Germinal center (tissue), 1 donor: ENCODE results near the gene SASS6.
"Not testable (repeated sequence)": the region's sequence is repeated elsewhere in the genome, so short reads cannot be mapped to it uniquely, and the experiment has no call there.

Source experiments
- DNase-seq: peaks from one replicate; pipeline ENCODE4 v3.0.0; 2012; ENCODE audit warnings: mixed read lengths, low spot score

SASS6 gene

DNA sequence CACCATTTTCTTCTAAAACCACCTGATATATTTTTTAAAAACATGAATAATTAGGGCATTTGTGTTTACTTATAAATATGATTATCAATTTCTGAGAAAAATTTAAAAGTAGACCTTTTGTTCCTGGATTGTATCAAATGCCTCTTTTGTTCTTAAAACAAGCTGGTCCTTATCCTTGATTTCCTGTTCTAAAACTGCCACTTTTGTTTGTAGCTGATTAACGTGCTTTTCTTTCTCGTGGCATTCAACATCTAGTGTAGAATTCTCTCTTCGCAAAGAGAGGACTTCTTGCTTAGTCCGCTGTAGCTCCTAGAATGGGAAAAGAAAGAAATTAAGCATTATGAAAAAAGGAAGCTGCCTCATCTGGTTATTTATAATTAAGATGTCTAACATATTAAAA is 25.0 kb downstream of the SASS6 start:
- no peak for DNase-seq

DNA sequence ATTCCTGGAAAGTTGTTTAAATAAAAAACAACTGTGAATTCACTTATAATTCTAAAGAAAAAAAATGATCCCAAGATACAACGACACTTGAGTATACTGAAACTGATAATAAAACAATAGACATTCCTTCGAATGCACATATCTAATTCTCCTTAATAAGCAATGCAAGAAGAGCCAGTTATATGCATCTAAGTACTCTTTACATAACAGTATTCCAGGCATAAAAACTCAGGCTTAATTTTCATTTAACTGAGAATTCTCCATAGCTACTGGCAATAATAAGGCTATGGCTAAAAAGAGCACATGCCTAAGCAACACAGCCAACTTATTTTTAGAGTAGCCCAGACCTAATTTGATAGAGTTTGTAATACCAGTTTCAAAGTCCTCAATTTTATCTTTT is 31.2 kb downstream of the SASS6 start:
- DNase-seq, result no peak

DNA sequence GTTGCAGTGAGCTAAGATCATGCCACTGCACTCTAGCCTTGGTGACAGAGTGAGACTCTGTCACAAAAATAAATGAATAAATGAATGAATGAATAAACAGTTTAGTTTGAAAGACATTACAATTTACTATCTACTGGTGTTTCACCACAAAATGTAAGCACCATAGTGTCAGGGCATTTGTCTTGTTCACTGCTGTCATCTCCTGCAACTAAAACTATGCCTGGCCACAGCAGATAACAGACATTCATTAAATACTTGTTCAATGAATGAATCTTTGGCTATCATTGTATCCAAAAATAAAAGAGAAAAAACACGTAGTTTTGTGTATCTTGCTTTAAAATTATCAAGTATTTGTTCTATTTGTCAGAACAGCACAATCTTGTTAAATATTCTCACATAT is 32.5 kb downstream of the SASS6 start:
- DNase-seq, result no peak

DNA sequence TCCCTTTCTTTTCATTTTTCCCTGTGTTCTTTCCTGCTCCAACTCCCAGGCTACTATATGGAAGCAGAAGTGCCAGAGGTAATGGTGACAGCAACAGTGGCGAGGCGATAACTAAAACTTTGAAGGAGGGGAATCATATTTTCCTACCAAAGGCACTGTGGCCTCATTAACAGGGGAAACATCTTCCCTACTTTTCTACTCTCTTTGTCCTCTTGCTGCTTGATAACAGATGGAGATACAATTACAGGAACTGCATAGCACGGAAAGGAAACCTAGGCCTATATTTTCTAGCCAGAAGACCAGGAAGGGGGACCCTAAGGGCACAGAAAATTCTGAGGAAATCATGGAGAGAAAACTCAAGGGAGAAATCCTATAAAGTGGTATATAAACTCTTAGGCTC is 42.3 kb downstream of the SASS6 start:
- DNase-seq, result no peak

DNA sequence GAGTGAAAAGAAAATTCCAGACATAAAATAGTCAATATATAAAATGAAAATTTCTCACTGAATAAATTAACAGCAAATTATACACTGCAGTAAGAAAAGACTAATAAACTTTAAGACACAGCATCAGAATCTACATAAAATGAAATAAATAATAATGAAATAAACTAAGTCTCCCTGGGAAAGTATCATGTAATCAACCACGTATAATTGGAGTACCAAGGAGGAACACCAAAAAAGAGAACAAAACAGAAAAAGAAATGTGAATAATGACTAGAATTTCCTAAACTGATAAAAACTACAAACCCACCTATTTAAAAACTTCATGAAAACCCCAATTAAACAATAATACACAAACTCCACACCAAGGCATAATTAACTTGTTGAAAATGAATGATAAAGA is 43.6 kb downstream of the SASS6 start:
- DNase-seq, result no peak

- DNase-seq, result no peak
Measured at GRCh38 chr1:100087396-100087795, 45.3 kb downstream of the SASS6 start.

DNA sequence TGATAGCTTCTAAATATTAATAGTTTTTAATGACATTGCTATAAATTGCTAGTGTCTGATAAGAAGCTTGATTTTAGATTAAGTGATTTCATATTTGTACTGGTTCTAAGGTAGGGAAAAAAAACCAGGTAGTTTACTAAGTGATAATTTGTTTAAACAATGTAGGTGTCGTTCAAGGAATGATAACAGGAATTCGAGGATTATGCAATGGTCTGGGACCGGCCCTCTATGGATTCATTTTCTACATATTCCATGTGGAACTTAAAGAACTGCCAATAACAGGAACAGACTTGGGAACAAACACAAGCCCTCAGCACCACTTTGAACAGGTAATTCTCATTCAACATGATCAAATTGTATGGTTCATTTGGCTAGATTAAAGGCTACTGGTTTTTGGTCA is 52.4 kb downstream of the SASS6 start:
- DNase-seq, result no peak

- no peak for DNase-seq
Measured at GRCh38 chr1:100077531-100077930, 55.2 kb downstream of the SASS6 start.

- DNase-seq, result no peak
Measured at GRCh38 chr1:100076744-100077143, 56.0 kb downstream of the SASS6 start.

- no peak for DNase-seq
Measured at GRCh38 chr1:100076319-100076718, 56.4 kb downstream of the SASS6 start.

DNA sequence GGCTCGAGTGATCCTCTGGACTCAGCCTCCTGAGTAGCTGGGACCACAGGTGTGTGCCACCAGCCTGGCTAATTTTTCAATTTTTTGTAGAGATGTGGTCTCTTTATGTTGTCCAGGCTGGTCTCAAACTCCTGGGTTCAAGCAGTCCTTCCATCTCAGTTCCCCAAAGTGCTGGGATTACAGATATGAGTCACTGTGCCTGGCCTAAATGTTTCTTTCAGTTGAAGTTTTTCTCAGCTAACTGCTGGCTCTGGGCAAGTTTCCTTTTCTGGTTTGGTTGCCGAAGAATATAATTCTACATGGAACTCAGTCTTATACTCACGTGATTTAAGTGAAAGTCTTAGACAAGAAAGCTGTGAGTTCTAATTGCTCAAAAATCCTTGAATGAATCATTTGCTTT is 57.0 kb downstream of the SASS6 start:
- DNase-seq, result no peak

DNA sequence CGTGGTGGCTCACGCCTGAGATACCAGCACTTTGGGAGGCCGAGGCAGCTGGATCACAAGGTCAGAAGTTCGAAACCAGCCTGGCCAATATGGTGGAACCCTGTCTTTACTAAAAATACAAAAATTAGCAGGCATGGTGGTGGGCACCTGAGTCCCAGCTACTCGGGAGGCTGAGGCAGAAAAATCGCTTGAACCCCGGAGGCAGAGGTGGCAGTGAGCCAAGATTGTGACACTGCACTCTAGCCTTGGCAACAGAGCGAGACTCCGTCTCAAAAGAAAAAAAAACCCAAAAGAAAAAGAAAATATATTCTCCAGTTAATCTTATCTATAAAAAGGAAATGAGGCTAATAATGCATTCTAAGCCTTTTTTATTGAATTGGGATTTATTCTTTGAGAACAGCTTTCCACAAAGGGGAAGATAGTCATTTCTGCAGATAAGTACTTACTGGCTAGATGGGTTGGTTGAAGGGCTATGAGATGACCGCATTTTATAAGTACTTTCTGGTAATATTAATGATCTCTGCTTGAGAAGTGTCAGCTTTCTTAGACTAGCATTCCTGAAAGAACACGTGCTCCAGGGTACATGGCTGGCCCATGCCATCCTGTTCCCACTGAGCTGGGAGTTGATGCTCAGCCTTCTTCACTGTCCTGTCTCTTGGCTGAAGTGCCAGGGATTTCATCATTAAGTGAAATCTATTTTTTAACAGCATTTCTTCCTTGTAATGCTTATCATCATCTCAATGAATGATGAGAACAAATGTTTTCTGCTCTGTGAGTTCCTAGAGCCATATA is 57.9 kb downstream of the SASS6 start:
- DNase-seq, result no peak

GRCh38 chr1:100073531-100073930 is 59.2 kb downstream of the SASS6 start:
- no peak for DNase-seq

DNA sequence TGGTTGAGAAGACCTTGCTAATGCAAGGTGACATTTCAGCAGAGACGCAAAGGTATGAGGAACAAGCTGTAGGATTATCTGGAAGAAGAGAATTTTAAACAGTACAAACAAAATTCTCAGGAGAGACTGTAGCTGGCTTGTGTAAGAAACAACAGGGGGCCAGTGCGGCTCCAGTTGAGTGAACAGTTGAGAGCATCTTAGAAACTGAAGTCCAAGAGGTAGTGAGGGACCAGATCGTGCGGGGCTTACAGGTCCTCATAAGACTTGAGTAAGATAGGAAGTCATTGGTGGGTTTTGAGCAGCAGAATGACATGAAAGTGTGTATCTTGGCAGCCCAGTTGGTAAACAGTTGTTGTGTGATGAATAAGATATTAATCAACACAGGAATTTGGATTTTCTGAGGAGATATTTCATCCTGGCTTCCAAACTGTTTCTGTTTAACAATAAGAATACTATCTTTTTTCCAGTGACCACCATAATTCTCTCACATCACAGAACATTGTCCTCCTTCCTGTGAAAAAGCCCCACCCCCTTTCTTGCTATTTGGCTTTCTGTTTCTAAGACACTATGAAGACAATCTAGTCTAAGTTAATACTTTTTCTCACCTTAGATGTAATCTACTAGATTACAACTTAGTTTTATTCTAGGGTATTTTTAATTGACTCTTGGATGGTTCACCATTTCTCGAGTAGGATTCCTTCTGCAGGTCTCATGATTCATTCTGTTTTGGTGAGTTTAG is 62.4 kb downstream of the SASS6 start:
- DNase-seq, result no peak

DNA sequence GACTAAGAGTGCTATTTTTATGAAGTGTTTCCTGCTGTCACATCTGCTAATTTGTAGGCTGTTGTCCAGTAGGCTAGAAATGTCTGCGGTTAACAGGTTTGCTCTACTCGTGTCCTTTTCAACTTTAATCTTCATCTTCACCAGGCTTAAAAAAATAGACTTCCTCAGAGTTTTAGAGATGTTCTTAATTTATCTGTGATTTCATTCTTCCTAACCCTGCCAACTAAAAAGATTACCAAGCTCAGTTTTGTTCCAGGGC is 66.8 kb downstream of the SASS6 start:
- DNase-seq, result no peak

GRCh38 chr1:100065183-100065968 is 67.4 kb downstream of the SASS6 start:
- DNase-seq, result no peak

DNA sequence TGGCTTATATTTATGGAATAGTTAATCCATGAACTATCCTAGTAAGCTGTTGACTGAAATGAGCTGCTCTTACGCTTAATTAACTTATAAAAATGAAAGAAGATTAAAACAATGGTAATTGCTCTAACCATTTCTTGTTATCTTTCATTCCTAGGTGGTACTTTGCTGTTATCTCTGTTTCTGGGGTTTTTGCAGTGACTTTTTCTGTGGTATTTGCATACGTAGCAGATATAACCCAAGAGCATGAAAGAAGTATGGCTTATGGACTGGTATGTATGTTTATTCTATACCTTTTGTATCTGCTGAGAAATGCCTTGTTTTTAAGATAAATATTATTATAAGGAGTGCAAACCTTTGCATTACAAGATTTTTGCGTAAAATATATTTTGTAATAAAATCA is 71.0 kb downstream of the SASS6 start:
- no peak for DNase-seq

DNA sequence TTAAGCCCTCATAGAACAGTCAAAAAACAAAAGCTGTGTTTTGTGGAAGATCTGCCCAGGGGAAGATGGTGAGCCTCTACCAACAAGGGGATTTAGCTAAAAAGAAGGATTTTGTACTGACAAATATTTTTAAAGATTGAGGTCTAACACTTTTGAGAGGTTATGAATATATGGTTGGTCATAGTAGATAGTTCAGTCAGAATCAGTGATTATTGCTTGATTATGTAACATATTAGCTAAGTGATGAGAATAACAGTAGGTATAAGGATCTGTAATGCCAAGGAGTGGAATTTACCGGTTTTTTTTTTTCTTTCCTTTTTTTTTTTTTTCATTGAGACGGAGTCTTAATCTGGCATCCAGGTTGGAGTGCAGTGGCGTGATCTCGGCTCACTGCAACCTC is 79.0 kb downstream of the SASS6 start:
- no peak for DNase-seq

DNA sequence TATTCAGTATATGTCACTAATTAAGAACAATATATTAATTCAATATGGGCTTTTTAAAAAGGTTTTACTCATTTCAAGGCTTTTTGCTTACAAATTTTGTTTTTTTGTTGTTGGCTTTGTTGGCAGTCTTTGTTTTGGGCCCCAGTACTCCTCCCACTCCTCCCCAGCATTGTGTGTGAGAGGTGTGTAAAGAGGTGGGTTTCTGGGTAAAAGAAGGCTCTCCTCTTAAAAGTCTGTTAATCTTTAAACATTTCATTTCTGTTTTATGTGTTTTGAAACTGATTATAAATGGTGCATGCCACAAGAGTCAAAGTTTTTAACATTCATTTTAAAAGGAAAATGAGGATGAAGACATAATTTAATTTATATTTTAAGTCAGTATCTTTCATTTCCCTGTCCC is 79.6 kb downstream of the SASS6 start:
- DNase-seq, result no peak

- no peak for DNase-seq
Measured at GRCh38 chr1:100051893-100052292, 80.8 kb downstream of the SASS6 start.

- no peak for DNase-seq
Measured at GRCh38 chr1:100051401-100051800, 81.3 kb downstream of the SASS6 start.

GRCh38 chr1:100050139-100050538 is 82.6 kb downstream of the SASS6 start:
- no peak for DNase-seq

DNA sequence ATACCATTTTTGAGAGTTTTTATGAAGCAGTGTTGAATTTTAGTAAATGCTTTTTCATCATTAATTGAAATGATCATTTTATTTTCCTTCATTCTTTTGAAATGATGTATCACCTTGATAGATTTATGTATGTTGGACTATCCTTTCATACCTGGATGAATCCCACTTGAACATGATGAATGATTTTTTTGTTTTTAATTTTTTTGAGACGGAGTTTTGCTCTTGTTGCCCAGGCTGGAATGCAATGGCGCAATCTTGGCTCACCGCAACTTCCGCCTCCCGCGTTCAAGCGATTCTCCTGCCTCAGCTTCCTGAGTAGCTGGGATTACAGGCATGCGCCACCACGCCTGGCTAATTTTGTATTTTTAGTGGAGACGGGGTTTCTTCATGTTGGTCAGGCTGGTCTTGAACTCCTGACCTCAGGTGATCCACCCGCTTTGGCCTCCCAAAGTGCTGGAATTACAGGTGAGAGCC is 85.5 kb downstream of the SASS6 start:
- DNase-seq, result not testable (repeated sequence)
